Stimulated activated CD8-positive, alpha-beta memory T cell treated with anti-CD3 and anti-CD28 coated beads, Interleukin-15, amount 100 ng/mL, for 48 hours (primary cell): Measurements from ENCODE around the gene GYG1.

ENCODE experiments used
- DNase-seq, 2 donors: peaks; one replicate each; pipeline ENCODE4 v3.0.0-alpha.2; 2020; ENCODE audit warnings: low read depth in 2 of 2

The GYG1 gene

DNA sequence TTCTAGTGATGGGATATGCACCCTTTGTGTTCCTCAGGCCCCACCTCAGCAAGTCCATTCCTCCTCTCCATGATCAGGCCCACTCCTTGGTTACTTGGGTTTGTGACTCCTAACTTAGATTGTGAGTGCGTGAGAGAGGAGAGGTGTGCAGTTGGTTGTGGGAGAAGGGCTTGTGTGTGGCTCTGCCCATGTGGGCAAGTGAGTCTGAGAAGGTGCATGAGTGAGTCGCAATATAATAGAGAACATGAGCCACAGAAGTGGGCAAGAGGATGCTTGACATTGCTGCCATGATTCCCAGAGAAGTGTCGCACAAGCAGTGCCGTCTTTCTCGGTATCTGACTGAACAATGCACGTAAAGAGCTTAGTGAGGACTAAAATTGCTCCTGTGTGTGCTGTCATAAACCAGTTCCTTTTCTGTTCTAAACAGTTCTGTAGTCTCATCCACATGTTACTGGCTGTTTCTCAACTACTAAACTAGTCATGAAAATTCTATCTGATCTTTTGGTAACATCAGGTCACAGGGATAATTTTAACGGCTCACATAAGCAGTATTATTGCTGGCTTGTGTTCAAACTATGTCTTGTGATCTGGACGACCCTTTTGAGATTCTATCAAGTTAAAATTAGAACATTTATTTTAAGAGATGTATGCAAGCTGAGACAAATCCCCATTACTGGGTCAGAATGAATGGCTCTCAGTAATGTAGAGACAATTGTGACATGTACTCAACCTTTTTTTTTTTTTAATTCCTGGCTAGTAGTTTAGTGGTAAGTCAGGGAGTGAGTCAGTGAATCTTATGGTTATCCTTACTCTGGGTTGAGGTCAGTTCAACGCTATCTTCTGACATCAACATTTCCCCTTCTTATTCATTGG lies 25.6 kb downstream of the GYG1 start:
- no peak for DNase-seq

GRCh38 chr3:149018247-149018646 lies 26.9 kb downstream of the GYG1 start:
- DNase-seq = no peak

GRCh38 chr3:149019580-149019979 lies 28.2 kb downstream of the GYG1 start:
- DNase-seq = no peak

- DNase-seq = no peak
Measured at GRCh38 chr3:149020196-149020838, 29.0 kb downstream of the GYG1 start.

GRCh38 chr3:149020839-149021252 lies 29.5 kb downstream of the GYG1 start:
- DNase-seq = no peak

GRCh38 chr3:149021830-149022229 lies 30.5 kb downstream of the GYG1 start:
- no peak for DNase-seq

DNA sequence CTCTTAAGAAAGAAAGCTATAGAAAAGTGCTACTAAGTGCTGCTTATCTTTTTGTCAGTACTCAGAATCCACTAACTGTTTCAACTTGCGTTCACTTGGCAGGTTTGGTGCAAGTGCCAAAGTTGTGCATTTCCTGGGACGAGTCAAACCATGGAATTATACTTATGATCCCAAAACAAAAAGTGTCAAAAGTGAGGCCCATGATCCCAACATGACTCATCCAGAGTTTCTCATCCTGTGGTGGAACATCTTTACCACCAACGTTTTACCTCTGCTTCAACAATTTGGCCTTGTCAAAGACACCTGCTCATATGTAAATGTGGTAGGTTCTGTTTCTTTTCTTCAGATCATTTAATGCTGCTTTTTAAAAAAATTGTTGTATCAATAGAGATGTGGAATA lies 32.6 kb downstream of the GYG1 start:
- no peak for DNase-seq

DNA sequence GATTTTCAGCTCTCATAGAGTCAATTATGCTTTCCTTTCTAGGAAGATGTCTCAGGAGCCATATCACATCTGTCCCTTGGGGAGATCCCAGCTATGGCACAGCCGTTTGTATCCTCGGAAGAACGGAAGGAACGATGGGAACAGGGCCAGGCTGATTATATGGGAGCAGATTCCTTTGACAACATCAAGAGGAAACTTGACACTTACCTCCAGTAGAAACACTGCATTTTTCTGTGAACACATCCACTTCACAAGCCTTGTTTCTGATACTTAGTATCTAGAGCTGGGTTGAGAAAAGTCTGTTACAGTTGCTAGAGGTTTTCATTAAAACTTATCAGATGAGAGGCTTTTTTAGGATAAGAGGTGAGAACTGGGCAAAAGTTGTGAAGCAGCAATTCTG lies 35.4 kb downstream of the GYG1 start:
- DNase-seq = no peak

DNA sequence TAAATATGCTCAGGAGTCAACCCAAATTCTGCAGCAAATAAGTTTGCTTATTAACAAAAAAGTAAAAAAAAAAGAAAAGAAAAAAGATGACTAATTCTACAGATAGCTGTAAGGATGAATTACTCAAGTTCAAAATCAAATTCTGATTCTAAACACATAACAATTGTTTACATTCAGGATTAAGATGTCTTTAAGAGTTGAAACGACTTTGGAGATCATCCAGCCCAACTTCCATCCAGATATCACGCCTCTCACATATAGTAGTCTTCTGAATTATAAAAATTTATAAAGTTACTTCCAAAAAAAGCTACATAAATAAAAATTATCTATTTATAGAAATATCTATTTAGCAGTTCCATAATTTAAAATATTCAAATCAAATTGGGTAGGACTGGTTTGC lies 39.8 kb downstream of the GYG1 start:
- DNase-seq = no peak

- DNase-seq = no peak
Measured at GRCh38 chr3:149037684-149038083, 46.3 kb downstream of the GYG1 start.

- DNase-seq = no peak
Measured at GRCh38 chr3:149038322-149038721, 47.0 kb downstream of the GYG1 start.

DNA sequence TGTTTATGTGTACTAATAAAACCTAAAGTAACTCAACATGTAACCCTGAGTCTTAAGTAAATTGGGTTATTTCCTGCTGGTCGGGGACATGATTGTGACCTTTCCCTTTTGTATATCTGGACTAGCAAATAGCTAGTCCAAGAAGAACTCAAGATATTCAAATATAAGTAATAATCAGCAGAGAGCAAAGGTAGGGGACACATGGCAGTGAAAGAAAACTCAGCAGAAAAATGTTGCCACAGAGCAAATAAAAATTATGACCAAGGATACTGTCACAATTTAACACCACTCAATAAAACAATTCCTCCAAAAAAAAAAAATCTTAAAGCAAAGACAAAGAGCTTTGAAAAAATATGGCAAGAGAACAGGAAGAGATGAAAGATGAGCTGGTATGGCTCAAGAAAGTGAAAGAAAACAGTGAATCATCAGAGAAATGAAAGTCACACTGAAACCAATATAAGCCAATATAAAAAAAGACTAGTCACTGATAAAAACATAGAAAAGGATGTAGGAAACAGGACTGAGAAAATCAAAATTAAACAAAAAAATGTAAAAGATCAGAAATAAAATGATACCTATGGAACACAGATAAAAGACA lies 51.5 kb downstream of the GYG1 start:
- no peak for DNase-seq

GRCh38 chr3:149044339-149045083 lies 53.2 kb downstream of the GYG1 start:
- DNase-seq = no peak

DNA sequence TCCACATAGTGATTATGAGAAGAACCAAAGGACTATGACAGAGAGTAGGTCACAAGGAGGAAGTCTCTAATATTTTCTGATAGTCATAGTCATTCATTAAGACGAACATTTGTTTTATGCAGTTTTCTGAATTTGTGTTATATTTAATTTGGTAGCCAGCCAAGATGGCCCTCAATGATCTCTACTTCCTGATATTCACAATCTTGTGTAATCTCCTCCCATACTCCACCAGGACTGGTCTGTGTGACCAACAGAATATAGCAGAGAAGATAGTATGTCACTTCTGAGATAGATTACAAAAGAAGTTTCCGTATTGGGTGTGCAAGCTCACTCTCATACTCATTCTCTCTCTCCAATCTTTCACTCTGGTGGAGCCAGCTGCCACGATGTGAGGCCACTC lies 64.2 kb downstream of the GYG1 start:
- no peak for DNase-seq

DNA sequence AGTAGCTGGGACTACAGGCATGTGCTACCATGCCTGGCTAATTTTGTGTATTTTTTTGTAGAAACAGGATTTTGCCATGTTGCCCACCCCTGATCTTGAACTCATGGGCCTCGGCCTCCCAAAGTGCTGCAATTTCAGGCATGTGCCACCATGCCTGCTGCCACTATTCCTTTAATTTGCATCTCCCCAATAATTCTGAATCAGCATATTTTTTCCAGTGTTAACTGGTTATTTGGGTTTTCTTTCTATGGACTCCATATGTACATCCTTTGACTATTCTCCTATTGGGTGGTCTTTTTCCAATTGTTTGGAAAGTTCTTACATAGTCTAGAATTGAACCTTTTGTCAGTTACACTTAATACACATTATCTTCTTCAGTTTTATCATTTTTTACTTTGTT lies 66.9 kb downstream of the GYG1 start:
- no peak for DNase-seq

DNA sequence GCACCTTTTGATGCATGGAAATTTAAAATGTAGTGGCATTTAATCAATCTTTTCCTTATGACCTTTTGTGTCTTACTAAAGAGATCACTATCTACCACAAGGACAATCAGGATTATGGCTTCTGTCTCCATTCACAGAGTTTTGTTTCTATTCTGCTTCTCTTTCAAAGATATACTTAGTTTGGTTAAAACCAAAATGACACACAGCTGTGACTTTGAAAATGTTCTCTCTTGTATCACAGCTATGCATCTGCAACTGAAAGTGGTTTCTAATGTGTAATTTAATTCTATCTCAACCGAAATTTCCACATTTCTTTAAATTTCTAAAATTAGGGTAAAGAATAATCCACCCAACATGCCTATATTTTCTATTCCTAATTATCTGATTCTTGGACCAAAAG lies 67.3 kb downstream of the GYG1 start:
- no peak for DNase-seq

GRCh38 chr3:149061776-149062175 lies 70.4 kb downstream of the GYG1 start:
- DNase-seq = no peak

DNA sequence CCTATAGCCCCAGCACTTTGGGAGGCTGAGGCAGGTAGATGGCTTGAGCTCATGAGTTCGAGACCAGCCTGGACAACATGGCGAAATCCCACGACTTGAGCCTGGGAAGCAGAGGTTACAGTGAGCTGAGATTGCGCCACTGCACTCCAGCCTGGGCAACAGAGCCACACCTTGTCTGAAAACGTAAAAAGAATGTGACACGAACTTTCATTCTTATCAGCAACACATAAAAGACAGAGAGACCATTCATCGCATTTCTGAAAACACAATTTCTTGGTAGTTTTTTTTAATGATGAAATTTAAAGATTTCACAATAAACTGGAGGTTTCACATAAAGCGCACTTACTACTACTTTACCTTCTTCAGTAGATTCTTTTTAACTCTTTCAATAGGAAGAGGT lies 76.5 kb downstream of the GYG1 start:
- DNase-seq = no peak
